A549 treated with AZD2906 at 1 μM for 4 hours (cell line): Measurements from ENCODE around the gene TUBA3D. TPM values are rescaled to one million over a fixed set of nuclear protein-coding genes. Genes with fewer than 3 reads are reported as not detected.

Source experiments
- total RNA-seq: library from RNA; stranded (reverse); fragments of 200-300 nt; extraction: Qiagen RNA extraction; gene quantifications from 5 replicates; pipeline ENCODE4 v1.2.3, GENCODE V29; 2022

TUBA3D gene
- 8.3 to 16.0 TPM (median 10.2 TPM) in 5 replicates for total RNA-seq

GRCh38 chr2:131475831-131476230 is at the start of gene TUBA3D:
TSS of gene TUBA3D (plus strand) at chr2:131476119. CDS start at chr2:131476200, 81 bp downstream.

GRCh38 chr2:131492015-131492417 is 16.1 kb downstream of the TUBA3D start, which contains the start of gene MZT2A:
TSS of gene MZT2A (minus strand) at chr2:131492397. CDS start at chr2:131492376, 21 bp downstream.

GRCh38 chr2:131527131-131528001 is 51.4 kb downstream of the TUBA3D start, which contains the start of gene CCDC74A:
TSS of gene CCDC74A (plus strand) at chr2:131527888. CDS start at chr2:131527971, 83 bp downstream.

Other genes starting within 250 kb of the TUBA3D start
- 0.02 to 0.03 TPM (median 0.02 TPM) in 3 of 5 replicates, not detected in the others for gene RAB6D, start 112.0 kb upstream of the TUBA3D start, total RNA-seq
- 120 to 224 TPM (median 213 TPM) in 5 replicates for gene MZT2A, start 16.3 kb downstream of the TUBA3D start, total RNA-seq
- 11.1 to 16.2 TPM (median 15.0 TPM) in 5 replicates for gene CCDC74A, start 51.8 kb downstream of the TUBA3D start, total RNA-seq